H9 (cell line): ENCODE data around the gene SESTD1. TPM values are rescaled to one million over a fixed set of nuclear protein-coding genes. Genes with fewer than 3 reads are reported as not detected.

Experiments
- DNase-seq: peaks from one replicate; pipeline ENCODE4 v3.0.0-alpha.2; 2017
- H2AFZ ChIP-seq: one replicate; pipeline ENCODE4 v1.6.1; 2013; ENCODE audit warnings: mild to moderate bottlenecking, low read length, control low read depth, moderate library complexity
- H2AK5ac ChIP-seq: 2 replicates; pipeline ENCODE4 v1.6.1; 2013; ENCODE audit warnings: low read length, control low read depth, mixed read lengths; ENCODE audit not compliant: insufficient read length
- H2BK120ac ChIP-seq: one replicate; pipeline ENCODE4 v1.6.1; 2013; ENCODE audit warnings: low read depth, mild to moderate bottlenecking, low read length, control low read depth, inconsistent platforms; ENCODE audit not compliant: poor library complexity, severe bottlenecking
- H2BK12ac ChIP-seq: 2 replicates; pipeline ENCODE4 v1.6.1; 2013; ENCODE audit warnings: low read length, control low read depth, mixed read lengths, low read depth; ENCODE audit not compliant: insufficient read length
- H2BK15ac ChIP-seq: 2 replicates; pipeline ENCODE4 v1.6.1; 2013; ENCODE audit warnings: low read depth, low read length, control low read depth
- H2BK20ac ChIP-seq: one replicate; pipeline ENCODE4 v1.6.1; 2013; ENCODE audit warnings: low read depth, mild to moderate bottlenecking, low read length, control low read depth, inconsistent platforms; ENCODE audit not compliant: poor library complexity, severe bottlenecking
- H2BK5ac ChIP-seq: 2 replicates; pipeline ENCODE4 v1.6.1; 2013; ENCODE audit warnings: low read length, control low read depth, mixed read lengths; ENCODE audit not compliant: insufficient read length
- H3K14ac ChIP-seq: 2 replicates; pipeline ENCODE4 v1.6.1; 2013; ENCODE audit warnings: low read length, control low read depth; ENCODE audit not compliant: insufficient read depth
- H3K18ac ChIP-seq: 2 replicates; pipeline ENCODE4 v1.6.1; 2013; ENCODE audit warnings: low read depth, mild to moderate bottlenecking, mixed read lengths, low read length, control low read depth; ENCODE audit not compliant: insufficient read length
- H3K23ac ChIP-seq: 2 replicates; pipeline ENCODE4 v1.6.1; 2013; ENCODE audit warnings: low read length, control low read depth, mixed read lengths, low read depth; ENCODE audit not compliant: insufficient read length
- H3K23me2 ChIP-seq: 2 replicates; pipeline ENCODE4 v1.6.1; 2013; ENCODE audit warnings: low read depth, mild to moderate bottlenecking, mixed read lengths, low read length, control low read depth; ENCODE audit not compliant: insufficient read length, poor library complexity, severe bottlenecking
- H3K27ac ChIP-seq: 2 replicates; pipeline ENCODE4 v1.5.1; 2013; ENCODE audit warnings: low read length, control low read depth, mixed read lengths, low read depth; ENCODE audit not compliant: insufficient read length
- H3K27me3 ChIP-seq: 2 replicates; pipeline ENCODE4 v1.6.1; 2013; ENCODE audit warnings: low read length, control low read depth, inconsistent platforms; ENCODE audit not compliant: insufficient read depth
- H3K4ac ChIP-seq: 2 replicates; pipeline ENCODE4 v1.6.1; 2013; ENCODE audit warnings: low read depth, mild to moderate bottlenecking, control low read depth, inconsistent platforms, low read length, moderate library complexity
- H3K4me1 ChIP-seq: 2 replicates; pipeline ENCODE4 v1.6.1; 2013; ENCODE audit warnings: low read length, control low read depth, inconsistent platforms; ENCODE audit not compliant: insufficient read depth
- H3K4me2 ChIP-seq: 2 replicates; pipeline ENCODE4 v1.6.1; 2013; ENCODE audit warnings: low read length, control low read depth, mixed read lengths; ENCODE audit not compliant: insufficient read length, insufficient read depth
- H3K56ac ChIP-seq: 2 replicates; pipeline ENCODE4 v1.6.1; 2013; ENCODE audit warnings: low read depth, mild to moderate bottlenecking, mixed read lengths, low read length, control low read depth; ENCODE audit not compliant: insufficient read length
- H3K79me1 ChIP-seq: 2 replicates; pipeline ENCODE4 v1.6.1; 2013; ENCODE audit warnings: low read depth, mild to moderate bottlenecking, moderate library complexity, low read length, control low read depth, inconsistent platforms; ENCODE audit not compliant: insufficient read depth, poor library complexity, severe bottlenecking
- H3K79me2 ChIP-seq: 2 replicates; pipeline ENCODE4 v1.6.1; 2013; ENCODE audit warnings: low read length, control low read depth, inconsistent platforms; ENCODE audit not compliant: insufficient read depth
- H3K9ac ChIP-seq: 2 replicates; pipeline ENCODE4 v1.6.1; 2013; ENCODE audit warnings: low read length, control low read depth, mixed read lengths; ENCODE audit not compliant: insufficient read length; ENCODE audit errors: extremely low read depth
- H3K9me3 ChIP-seq: one replicate; pipeline ENCODE4 v1.6.1; 2013; ENCODE audit warnings: low read depth, low read length, inconsistent platforms; ENCODE audit not compliant: control insufficient read depth
- H3T11ph ChIP-seq: one replicate; pipeline ENCODE4 v1.6.1; 2013; ENCODE audit warnings: mild to moderate bottlenecking, low read length, control low read depth, inconsistent platforms
- H4K20me1 ChIP-seq: one replicate; pipeline ENCODE4 v1.6.1; 2013; ENCODE audit not compliant: control insufficient read depth, insufficient read length, insufficient read depth
- H4K5ac ChIP-seq: 2 replicates; pipeline ENCODE4 v1.6.1; 2013; ENCODE audit warnings: low read depth, mild to moderate bottlenecking, mixed read lengths, low read length, control low read depth; ENCODE audit not compliant: insufficient read length
- H4K8ac ChIP-seq: replicated peaks from 2 replicates; pipeline ENCODE4 v1.6.1; 2013; ENCODE audit warnings: low read length, control low read depth, mixed read lengths, low read depth; ENCODE audit not compliant: insufficient read length
- H4K91ac ChIP-seq: 2 replicates; pipeline ENCODE4 v1.6.1; 2013; ENCODE audit warnings: low read depth, mild to moderate bottlenecking, moderate library complexity, mixed read lengths, low read length, control low read depth; ENCODE audit not compliant: insufficient read length
- H3K27ac Mint-ChIP-seq, 3 experiments: 2 replicates in 2 of 3; 3 replicates in 1 of 3; pipeline ENCODE4 v1.8.0; 2020 to 2021; ENCODE audit warnings: mixed read lengths in 3 of 3, mild to moderate bottlenecking in 1 of 3, moderate library complexity in 1 of 3
- H3K27me3 Mint-ChIP-seq: 2 replicates; pipeline ENCODE4 v1.8.0; 2021; ENCODE audit warnings: low read depth, mild to moderate bottlenecking, moderate library complexity, mixed read lengths
- H3K36me3 Mint-ChIP-seq, 3 experiments: 2 replicates in 2 of 3; 3 replicates in 1 of 3; pipeline ENCODE4 v1.8.0; 2020 to 2021; ENCODE audit warnings: low read depth in 3 of 3, mixed read lengths in 3 of 3; ENCODE audit not compliant: insufficient read depth in 1 of 3
- H3K4me1 Mint-ChIP-seq, 2 experiments: 2 replicates each; pipeline ENCODE4 v1.8.0; 2020; ENCODE audit warnings: mixed read lengths in 2 of 2
- H3K4me3 Mint-ChIP-seq, 2 experiments: 2 replicates in 1 of 2; 3 replicates in 1 of 2; pipeline ENCODE4 v1.8.0; 2020 to 2021; ENCODE audit warnings: mild to moderate bottlenecking in 2 of 2, mixed read lengths in 2 of 2, moderate library complexity in 1 of 2
- H3K9me3 Mint-ChIP-seq, 2 experiments: 2 replicates in 1 of 2; 3 replicates in 1 of 2; pipeline ENCODE4 v1.8.0; 2020; ENCODE audit warnings: mild to moderate bottlenecking in 2 of 2, mixed read lengths in 2 of 2, moderate library complexity in 1 of 2
- CTCF ChIP-seq: fragments of 200-600 bp; sonication (generic); conservative IDR thresholded peaks from 3 replicates; pipeline ENCODE4 v1.8.0; 2021; ENCODE audit warnings: antibody characterized with exemption, mild to moderate bottlenecking
- WGBS: extraction: QIAGEN DNeasy Blood & Tissue Kit; methylation state at CpG from one replicate; pipeline ENCODE4 v1.1.7; 2013; ENCODE audit warnings: missing lambda C conversion rate, low lambda C conversion rate, mixed read lengths; ENCODE audit not compliant: insufficient read length; ENCODE audit errors: extremely low coverage; 5-methylcytosine and 5-hydroxymethylcytosine counted together
- total RNA-seq: library from RNA; stranded (reverse); gene quantifications from 2 replicates; pipeline ENCODE4 v1.2.1, GENCODE V29; 2021

The SESTD1 gene
- total RNA-seq, 1 experiment from 2014 or later: 44.4 TPM

GRCh38 chr2:179165356-179166000 lies 99.2 kb downstream of the SESTD1 start:
- Histone ChIP-seq H3K23ac (no peak overlapping the region), H3K9ac (no peak overlapping the region), H3K27ac (no peak overlapping the region), H3K4me2 (no peak overlapping the region), H2BK12ac (no peak overlapping the region), H2BK20ac (no peak overlapping the region), H4K20me1 (no peaks in the 10 kb centered on the region), H3K23me2 (no peaks in the 10 kb centered on the region), H3K9me3 (no peaks in the 10 kb centered on the region), H4K8ac (no peak overlapping the region), H2AK5ac (no peak overlapping the region), H3K56ac (no peak overlapping the region), H4K91ac (no peak overlapping the region), H2BK15ac (no peak overlapping the region), H3K79me1 (no peaks in the 10 kb centered on the region), H3K27me3 (no peaks in the 10 kb centered on the region), H3K4me1 (peaks cover 7% of the 10 kb centered on the region; the same call in 1 of the 2 replicates), H3K18ac (no peak overlapping the region), H3T11ph (no peak overlapping the region), H2BK5ac (no peak overlapping the region), H2BK120ac (no peak overlapping the region), H4K5ac (no peak overlapping the region), H3K4ac (no peak overlapping the region), H3K14ac (no peak overlapping the region), H3K79me2 (no peaks in the 10 kb centered on the region), H2AFZ (no peak overlapping the region)
- Mint-ChIP-seq H3K4me3 (no peak overlapping the region), H3K27ac (peak overlapping the region; percentile 4 to 37 (median 18); a peak in 5 of 7 replicates), H3K4me1 (peaks cover 20 to 22% of the 10 kb centered on the region in 2 experiments), H3K27me3 (no peaks in the 10 kb centered on the region), H3K36me3 (peaks cover 2 to 12% (median 6%) of the 10 kb centered on the region in 3 experiments; a peak in 5 of 7 replicates), H3K9me3 (no peaks in the 10 kb centered on the region)
- no peak for DNase-seq
- TF ChIP-seq CTCF: no peak
- no CpG with 5 or more reads among the region's 3 CpGs for WGBS
